Neural progenitor cell (in vitro differentiated cells): ENCODE results near the gene SULT1A1. TPM values are rescaled to one million over a fixed set of nuclear protein-coding genes. Genes with fewer than 3 reads are reported as not detected.
"Not testable (repeated sequence)": the region's sequence is repeated elsewhere in the genome, so short reads cannot be mapped to it uniquely, and the experiment has no call there.

Experiments
- DNase-seq: peaks from one replicate; pipeline ENCODE4 v3.0.0-alpha.2; 2016; ENCODE audit warnings: low spot score
- H2AFZ ChIP-seq: fragments of 200-600 bp; sonication (generic); replicated peaks from 2 replicates; pipeline ENCODE4 v1.6.1; 2016; ENCODE audit warnings: antibody characterized with exemption
- H3F3A ChIP-seq: fragments of 200-600 bp; sonication (generic); 2 replicates; pipeline ENCODE4 v1.6.1; 2016; ENCODE audit warnings: antibody characterized with exemption, low read depth
- H3K27ac ChIP-seq: fragments of 200-600 bp; sonication (generic); 2 replicates; pipeline ENCODE4 v1.5.1; 2016; ENCODE audit warnings: mild to moderate bottlenecking
- H3K27me3 ChIP-seq: fragments of 200-600 bp; sonication (generic); 2 replicates; pipeline ENCODE4 v1.6.1; 2016; ENCODE audit warnings: mild to moderate bottlenecking, moderate library complexity
- H3K36me3 ChIP-seq: fragments of 200-600 bp; sonication (generic); 2 replicates; pipeline ENCODE4 v1.5.1; 2016
- H3K4me1 ChIP-seq: fragments of 200-600 bp; sonication (generic); 2 replicates; pipeline ENCODE4 v1.6.1; 2016; ENCODE audit warnings: mixed run types
- H3K4me2 ChIP-seq: fragments of 200-600 bp; sonication (generic); 2 replicates; pipeline ENCODE4 v1.6.1; 2016
- H3K4me3 ChIP-seq: fragments of 200-600 bp; sonication (generic); 2 replicates; pipeline ENCODE4 v1.5.1; 2016
- H3K79me2 ChIP-seq: fragments of 200-600 bp; sonication (generic); 2 replicates; pipeline ENCODE4 v1.6.1; 2016; ENCODE audit warnings: low read depth
- H3K9ac ChIP-seq: fragments of 200-600 bp; sonication (generic); 2 replicates; pipeline ENCODE4 v1.6.1; 2016
- H3K9me3 ChIP-seq: fragments of 200-600 bp; sonication (generic); 2 replicates; pipeline ENCODE4 v1.5.1; 2016; ENCODE audit warnings: low read depth
- H4K20me1 ChIP-seq: fragments of 200-600 bp; sonication (generic); 2 replicates; pipeline ENCODE4 v1.6.1; 2016; ENCODE audit warnings: low read depth
- H3K27ac Mint-ChIP-seq: 3 replicates; pipeline ENCODE4 v1.8.0; 2021; ENCODE audit warnings: mixed read lengths
- H3K27me3 Mint-ChIP-seq: 2 replicates; pipeline ENCODE4 v1.8.0; 2022; ENCODE audit warnings: low read depth, mild to moderate bottlenecking, inconsistent platforms, moderate library complexity, mixed read lengths; ENCODE audit not compliant: insufficient read depth
- H3K36me3 Mint-ChIP-seq: 3 replicates; pipeline ENCODE4 v1.8.0; 2021; ENCODE audit warnings: mixed read lengths
- H3K4me1 Mint-ChIP-seq: 3 replicates; pipeline ENCODE4 v1.8.0; 2021; ENCODE audit warnings: mixed read lengths
- H3K4me3 Mint-ChIP-seq: 3 replicates; pipeline ENCODE4 v1.8.0; 2021; ENCODE audit warnings: mild to moderate bottlenecking, moderate library complexity, mixed read lengths
- H3K9me3 Mint-ChIP-seq: 3 replicates; pipeline ENCODE4 v1.8.0; 2020; ENCODE audit warnings: mixed read lengths
- EZH2 ChIP-seq: fragments of 200-600 bp; sonication (generic); IDR thresholded peaks from 2 replicates; pipeline ENCODE4 v1.6.1; 2017; ENCODE audit warnings: antibody characterized with exemption, mild to moderate bottlenecking, moderate library complexity
- EZH2phosphoT487 ChIP-seq: fragments of 200-600 bp; sonication (generic); IDR thresholded peaks from 2 replicates; pipeline ENCODE4 v1.6.1; 2017; ENCODE audit warnings: antibody characterized with exemption
- total RNA-seq: library from RNA; depleted of rRNA; stranded (reverse); fragments of >200 nt; gene quantifications from 2 replicates; pipeline ENCODE4 v1.2.3, GENCODE V29; 2015; ENCODE audit warnings: low replicate concordance
- TF ChIP-seq, protein P1 (sequence below): fragments of 200-600 bp; sonication (generic); IDR thresholded peaks from 2 replicates; pipeline ENCODE4 v1.5.1; 2017; ENCODE audit warnings: antibody characterized with exemption, mild to moderate bottlenecking

Gene SULT1A1
- total RNA-seq, 1 donor from 2014 or later: 4.2 TPM

GRCh38 chr16:28623172-28623711 lies 13.4 kb upstream of the SULT1A1 start:
- Histone ChIP-seq H3K9ac (no peak overlapping the region), H3K4me2 (no peak overlapping the region), H4K20me1 (no peaks in the 10 kb centered on the region), H3K4me1 (peaks cover 4% of the 10 kb centered on the region), H3K36me3 (no peaks in the 10 kb centered on the region), H3K79me2 (no peaks in the 10 kb centered on the region), H3F3A (peaks cover 4% of the 10 kb centered on the region), H3K27me3 (no peaks in the 10 kb centered on the region), H3K27ac (no peak overlapping the region), H3K9me3 (no peaks in the 10 kb centered on the region), H2AFZ (no peak overlapping the region), H3K4me3 (no peak overlapping the region)
- Mint-ChIP-seq H3K27me3 (peaks cover 2% of the 10 kb centered on the region), H3K9me3 (no peaks in the 10 kb centered on the region), H3K36me3 (no peaks in the 10 kb centered on the region), H3K27ac (no peak overlapping the region), H3K4me1 (peaks cover 15% of the 10 kb centered on the region), H3K4me3 (no peak overlapping the region)
- DNase-seq: no peak
- TF ChIP-seq, protein P1, sequence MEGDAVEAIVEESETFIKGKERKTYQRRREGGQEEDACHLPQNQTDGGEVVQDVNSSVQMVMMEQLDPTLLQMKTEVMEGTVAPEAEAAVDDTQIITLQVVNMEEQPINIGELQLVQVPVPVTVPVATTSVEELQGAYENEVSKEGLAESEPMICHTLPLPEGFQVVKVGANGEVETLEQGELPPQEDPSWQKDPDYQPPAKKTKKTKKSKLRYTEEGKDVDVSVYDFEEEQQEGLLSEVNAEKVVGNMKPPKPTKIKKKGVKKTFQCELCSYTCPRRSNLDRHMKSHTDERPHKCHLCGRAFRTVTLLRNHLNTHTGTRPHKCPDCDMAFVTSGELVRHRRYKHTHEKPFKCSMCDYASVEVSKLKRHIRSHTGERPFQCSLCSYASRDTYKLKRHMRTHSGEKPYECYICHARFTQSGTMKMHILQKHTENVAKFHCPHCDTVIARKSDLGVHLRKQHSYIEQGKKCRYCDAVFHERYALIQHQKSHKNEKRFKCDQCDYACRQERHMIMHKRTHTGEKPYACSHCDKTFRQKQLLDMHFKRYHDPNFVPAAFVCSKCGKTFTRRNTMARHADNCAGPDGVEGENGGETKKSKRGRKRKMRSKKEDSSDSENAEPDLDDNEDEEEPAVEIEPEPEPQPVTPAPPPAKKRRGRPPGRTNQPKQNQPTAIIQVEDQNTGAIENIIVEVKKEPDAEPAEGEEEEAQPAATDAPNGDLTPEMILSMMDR: no peak
- TF ChIP-seq EZH2: no peak
- no peak for TF ChIP-seq EZH2phosphoT487

DNA sequence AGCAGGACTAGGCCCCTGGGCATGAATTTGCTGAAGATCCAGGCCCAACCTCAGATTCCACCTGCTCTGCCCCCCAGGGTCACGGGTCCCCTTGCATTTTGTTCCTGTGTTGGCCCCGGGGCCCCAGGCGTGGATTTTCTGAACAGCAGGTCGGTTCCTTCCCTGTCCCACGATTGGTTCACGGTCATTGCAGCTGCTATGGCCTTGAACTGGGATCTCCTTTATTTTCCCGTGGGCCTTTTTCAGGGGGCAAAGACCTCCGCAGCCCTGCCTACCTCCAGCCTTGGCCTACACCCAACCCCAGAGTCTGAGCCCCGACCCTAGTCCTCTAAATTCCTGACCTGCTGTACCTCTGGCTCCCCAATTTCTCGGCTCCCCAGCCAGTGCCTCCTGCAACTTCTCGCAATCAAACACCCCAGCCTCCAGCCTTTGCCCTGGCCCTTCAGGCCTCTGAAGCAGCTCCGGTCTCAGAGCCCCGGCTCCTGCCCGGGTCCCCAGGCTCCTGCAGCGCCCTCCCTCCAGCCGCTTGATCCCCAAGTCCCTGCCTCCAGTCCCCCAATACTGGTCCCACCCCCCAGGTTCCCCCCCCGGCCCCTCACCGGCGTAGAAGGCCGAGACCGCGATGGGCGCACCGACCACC lies 12.8 kb upstream of the SULT1A1 start:
- H3K4me3 Mint-ChIP-seq, H3K9ac ChIP-seq, H4K20me1 ChIP-seq, H3K9me3 Mint-ChIP-seq, H3K4me2 ChIP-seq, H3K36me3 ChIP-seq, H3K27me3 ChIP-seq, H3K4me1 ChIP-seq, H3K27ac Mint-ChIP-seq, H3K27me3 Mint-ChIP-seq, H2AFZ ChIP-seq, H3K4me3 ChIP-seq, H3F3A ChIP-seq, H3K9me3 ChIP-seq, DNase-seq, H3K79me2 ChIP-seq, H3K36me3 Mint-ChIP-seq, H3K27ac ChIP-seq: not testable (repeated sequence)
- H3K4me1 Mint-ChIP-seq: peaks cover 18% of the 10 kb centered on the region

DNA sequence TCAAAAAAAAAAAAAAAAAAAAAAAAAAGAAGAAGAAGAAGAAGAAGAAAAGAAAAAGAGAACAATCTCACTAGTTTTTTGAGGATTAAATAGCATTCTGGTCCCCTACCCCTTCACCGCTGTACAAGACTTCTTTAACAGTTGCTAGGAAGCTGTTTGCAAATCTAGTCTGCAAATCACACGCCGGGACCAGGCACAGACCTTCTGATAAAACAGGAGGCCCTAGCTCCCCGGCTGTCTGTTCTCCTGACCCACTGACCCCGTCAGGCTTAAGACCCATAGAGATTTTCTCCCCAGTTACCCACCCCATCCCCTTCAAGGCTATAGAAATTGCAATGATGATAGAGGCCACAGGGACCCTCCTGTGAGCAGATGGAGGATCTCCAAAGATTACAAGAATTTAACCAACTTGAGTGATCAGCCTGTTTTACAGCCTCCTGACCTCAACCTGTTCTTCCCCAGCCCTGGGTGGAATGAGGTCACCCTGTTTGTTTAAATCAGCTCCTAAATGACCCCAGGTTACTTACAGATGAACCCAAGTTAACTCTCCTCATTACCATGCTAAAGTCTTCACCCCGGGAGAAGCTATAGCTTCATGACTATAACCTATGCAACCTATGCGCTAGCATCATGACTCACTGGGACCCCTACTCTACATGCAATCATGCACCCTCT lies 11.8 kb upstream of the SULT1A1 start:
- no peaks in the 10 kb centered on the region for H3K9me3 Mint-ChIP-seq
- H3K9me3 ChIP-seq: no peaks in the 10 kb centered on the region
- no peaks in the 10 kb centered on the region for H3K36me3 Mint-ChIP-seq
- H3K4me2 ChIP-seq: peak overlapping the region; percentile 45
- H3K4me3 ChIP-seq: no peak overlapping the region
- H3K79me2 ChIP-seq: no peaks in the 10 kb centered on the region
- peaks cover 4% of the 10 kb centered on the region for H3K4me1 ChIP-seq
- H3K27me3 Mint-ChIP-seq: peaks cover 4% of the 10 kb centered on the region
- peak; percentile 28 for DNase-seq
- TF ChIP-seq EZH2 (no peak), EZH2phosphoT487 (no peak)
- TF ChIP-seq, protein P1: no peak
- H3K4me1 Mint-ChIP-seq: peaks cover 22% of the 10 kb centered on the region
- peak overlapping the region; percentile 59 for H3K4me3 Mint-ChIP-seq
- no peaks in the 10 kb centered on the region for H3K27me3 ChIP-seq
- peak overlapping the region; percentile 68 for H2AFZ ChIP-seq
- peak overlapping the region; percentile 53 for H3K27ac Mint-ChIP-seq
- H3F3A ChIP-seq: peaks cover 4% of the 10 kb centered on the region
- no peaks in the 10 kb centered on the region for H3K36me3 ChIP-seq
- no peaks in the 10 kb centered on the region for H4K20me1 ChIP-seq
- no peak overlapping the region for H3K9ac ChIP-seq
- no peak overlapping the region for H3K27ac ChIP-seq

DNA sequence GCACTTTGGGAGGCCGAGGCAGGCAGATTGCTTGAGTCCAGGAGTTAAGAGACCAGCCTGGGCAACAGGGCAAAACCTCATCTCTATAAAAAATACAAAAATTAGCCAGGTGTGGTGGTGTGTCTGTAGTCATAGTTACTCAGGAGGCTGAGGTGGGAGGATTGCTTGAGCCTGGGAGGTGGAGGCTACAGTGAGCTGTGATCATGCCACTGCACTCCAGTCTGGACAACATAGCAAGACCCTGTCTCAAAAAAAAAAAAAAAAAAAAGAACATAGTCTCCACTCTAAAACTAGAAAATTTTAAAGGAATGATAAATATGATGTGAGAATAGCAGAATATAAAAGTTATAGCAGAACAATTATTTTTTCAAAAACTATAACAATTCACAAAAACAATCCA lies 10.5 kb upstream of the SULT1A1 start:
- peaks cover 22% of the 10 kb centered on the region for H3K4me1 Mint-ChIP-seq
- H3K36me3 ChIP-seq, H3K27ac ChIP-seq: not testable (repeated sequence)

More for the DNA sequence above, 10.5 kb upstream of the SULT1A1 start:
- H3K9ac ChIP-seq, H3K79me2 ChIP-seq, H3K9me3 Mint-ChIP-seq, H3K4me1 ChIP-seq, H3F3A ChIP-seq, H3K27ac Mint-ChIP-seq, H3K4me3 Mint-ChIP-seq, H2AFZ ChIP-seq, H3K4me2 ChIP-seq, DNase-seq, H4K20me1 ChIP-seq, H3K4me3 ChIP-seq, H3K27me3 Mint-ChIP-seq, H3K9me3 ChIP-seq, H3K36me3 Mint-ChIP-seq, H3K27me3 ChIP-seq: not testable (repeated sequence)
